SK-N-SH (cell line): ENCODE results near the gene HS2ST1. TPM values are rescaled to one million over a fixed set of nuclear protein-coding genes. Genes with fewer than 3 reads are reported as not detected.

Source experiments
- CTCF ChIA-PET: fragments of 300-600, 350-600 bp; formaldehyde crosslinking; extraction: SDS; loops from one replicate; lab custom pipeline; 2021; lab: Yijun Ruan, JAX
- POLR2A ChIA-PET: fragments of 350-600 bp; sonication (Branson Sonifier 250); formaldehyde crosslinking; extraction: SDS; loops from one replicate; lab custom pipeline; 2020; ENCODE audit warnings: antibody characterized with exemption, inconsistent platforms; lab: Yijun Ruan, JAX
- DNase-seq: peaks from one replicate; pipeline ENCODE4 v3.0.0; 2012
- H2AFZ ChIP-seq: fragments of 200-600 bp; sonication (generic); 2 replicates; pipeline ENCODE4 v1.8.1; 2016; ENCODE audit warnings: antibody characterized with exemption, mild to moderate bottlenecking, low read depth
- H3F3A ChIP-seq: fragments of 200-600 bp; sonication (generic); replicated peaks from 2 replicates; pipeline ENCODE3; 2016; ENCODE audit warnings: antibody characterized with exemption, mild to moderate bottlenecking; ENCODE audit not compliant: insufficient read depth
- H3K27ac ChIP-seq, 2 experiments: fragments of 200-500 bp in 1 of 2; fragments of 200-600 bp in 1 of 2; sonication (Bioruptor generic) in 1 of 2; sonication (generic), shearing (Covaris generic) in 1 of 2; 2 replicates each; pipeline versions ENCODE4 v1.5.1 to v1.6.1; 2014 to 2016; ENCODE audit warnings: low read depth in 2 of 2, inconsistent platforms in 1 of 2, low read length in 1 of 2, mild to moderate bottlenecking in 1 of 2, mixed read lengths in 1 of 2
- H3K27me3 ChIP-seq: fragments of 200-600 bp; sonication (generic), shearing (Covaris generic); 2 replicates; pipeline ENCODE4 v1.6.1; 2016; ENCODE audit warnings: mixed run types; ENCODE audit not compliant: insufficient read depth
- H3K36me3 ChIP-seq, 2 experiments: fragments of 200-500 bp in 1 of 2; fragments of 200-600 bp in 1 of 2; sonication (Bioruptor generic) in 1 of 2; sonication (generic) in 1 of 2; replicated peaks in 1 of 2; 2 replicates each; pipeline versions ENCODE3 to v1.5.1; 2014 to 2016; ENCODE audit warnings: low read length in 1 of 2, mild to moderate bottlenecking in 1 of 2; ENCODE audit not compliant: insufficient read depth in 2 of 2, control insufficient read depth in 1 of 2
- H3K4me1 ChIP-seq, 2 experiments: fragments of 200-500 bp in 1 of 2; fragments of 200-600 bp in 1 of 2; sonication (Bioruptor generic) in 1 of 2; sonication (generic), shearing (Covaris generic) in 1 of 2; 2 replicates each; pipeline versions ENCODE4 v1.5.1 to v1.6.1; 2014 to 2016; ENCODE audit warnings: low read depth in 1 of 2, low read length in 1 of 2, mixed run types in 1 of 2; ENCODE audit not compliant: insufficient read depth in 2 of 2, control insufficient read depth in 1 of 2
- H3K4me2 ChIP-seq: fragments of 200-600 bp; sonication (generic), shearing (Covaris generic); 2 replicates; pipeline ENCODE4 v1.6.1; 2017; ENCODE audit warnings: mixed run types
- H3K4me3 ChIP-seq, 2 experiments: fragments of 200-500 bp in 1 of 2; fragments of 200-600 bp in 1 of 2; sonication (Bioruptor generic) in 1 of 2; sonication (generic), shearing (Covaris generic) in 1 of 2; 2 replicates each; pipeline versions ENCODE4 v1.5.1 to v1.8.1; 2014 to 2016; ENCODE audit warnings: low read depth in 2 of 2, inconsistent platforms in 1 of 2, low read length in 1 of 2, mild to moderate bottlenecking in 1 of 2, mixed read lengths in 1 of 2, moderate library complexity in 1 of 2
- H3K79me2 ChIP-seq: fragments of 200-600 bp; sonication (generic); 2 replicates; pipeline ENCODE4 v1.8.1; 2017; ENCODE audit warnings: mild to moderate bottlenecking; ENCODE audit not compliant: insufficient read depth
- H3K9ac ChIP-seq: fragments of 200-600 bp; sonication (generic); 2 replicates; pipeline ENCODE4 v1.6.1; 2017; ENCODE audit warnings: mixed run types
- H3K9me2 ChIP-seq: fragments of 200-600 bp; sonication (generic); 2 replicates; pipeline ENCODE4 v1.6.1; 2017; ENCODE audit warnings: mixed run types
- H3K9me3 ChIP-seq: fragments of 200-600 bp; sonication (generic); 2 replicates; pipeline ENCODE4 v1.6.1; 2017; ENCODE audit warnings: mixed run types, mild to moderate bottlenecking, moderate library complexity
- H4K20me1 ChIP-seq: fragments of 200-600 bp; sonication (generic); 2 replicates; pipeline ENCODE4 v1.6.1; 2017; ENCODE audit warnings: mild to moderate bottlenecking, mixed run types; ENCODE audit not compliant: insufficient read depth
- ELF1 ChIP-seq: IDR thresholded peaks from 2 replicates; pipeline ENCODE4 v1.4.0; 2012
- FOSL2 ChIP-seq: IDR thresholded peaks from 2 replicates; pipeline ENCODE4 v1.4.0; 2012; ENCODE audit warnings: low read depth, mild to moderate bottlenecking, moderate library complexity, borderline replicate concordance
- FOXM1 ChIP-seq: IDR thresholded peaks from 2 replicates; pipeline ENCODE4 v1.4.0; 2012; ENCODE audit warnings: low read depth, mild to moderate bottlenecking
- GABPA ChIP-seq: IDR thresholded peaks from 2 replicates; pipeline ENCODE4 v1.4.0; 2012; ENCODE audit warnings: low read depth, mild to moderate bottlenecking
- NFIC ChIP-seq: IDR thresholded peaks from 2 replicates; pipeline ENCODE4 v1.4.0; 2012; ENCODE audit warnings: borderline replicate concordance
- NRF1 ChIP-seq: IDR thresholded peaks from 2 replicates; pipeline ENCODE4 v1.6.1; 2012; ENCODE audit warnings: low read depth, mild to moderate bottlenecking, low read length
- RAD21 ChIP-seq: IDR thresholded peaks from 2 replicates; pipeline ENCODE4 v1.6.1; 2012; ENCODE audit warnings: mild to moderate bottlenecking, low read length
- RCOR1 ChIP-seq: fragments of 150-350 bp; IDR thresholded peaks from 2 replicates; pipeline ENCODE4 v1.6.1; 2017; ENCODE audit warnings: antibody characterized with exemption, low read length
- RFX5 ChIP-seq: IDR thresholded peaks from 2 replicates; pipeline ENCODE4 v1.6.1; 2012; ENCODE audit warnings: mild to moderate bottlenecking, improper control_type of control experiment, low read length
- RXRA ChIP-seq: IDR thresholded peaks from 2 replicates; pipeline ENCODE4 v1.4.0; 2012; ENCODE audit warnings: low read depth, mild to moderate bottlenecking, borderline replicate concordance
- TAF1 ChIP-seq: IDR thresholded peaks from 2 replicates; pipeline ENCODE4 v1.6.1; 2012; ENCODE audit warnings: low read depth, mild to moderate bottlenecking, low read length, moderate library complexity, borderline replicate concordance
- TCF12 ChIP-seq: IDR thresholded peaks from 2 replicates; pipeline ENCODE4 v1.4.0; 2012
- USF1 ChIP-seq: IDR thresholded peaks from 2 replicates; pipeline ENCODE4 v1.4.0; 2012; ENCODE audit warnings: low read depth, borderline replicate concordance
- YY1 ChIP-seq: IDR thresholded peaks from 2 replicates; pipeline ENCODE4 v1.4.0; 2012; ENCODE audit warnings: low read depth, mild to moderate bottlenecking
- WGBS: methylation state at CpG from one replicate; pipeline ENCODE4 v1.1.6; 2017; ENCODE audit warnings: low lambda C conversion rate; 5-methylcytosine and 5-hydroxymethylcytosine counted together
- polyA plus RNA-seq, 3 experiments: library from polyadenylated mRNA; depleted of rRNA; stranded (reverse); fragments of >200 nt; gene quantifications; 2 replicates each; pipeline ENCODE4 v1.2.3, GENCODE V29; 2012
- TF ChIP-seq, protein P1 (sequence below): fragments of 200-600 bp; sonication (generic); IDR thresholded peaks from 2 replicates; pipeline ENCODE4 v1.6.1; 2017; ENCODE audit warnings: antibody characterized with exemption, mild to moderate bottlenecking, moderate library complexity

The HS2ST1 gene
- polyA plus RNA-seq, 1 of the 3 experiments (the other 2 are of a cell fraction): 16.6 TPM

- Histone ChIP-seq H3K27me3 (no peaks in the 10 kb centered on the region), H3F3A (no peaks in the 10 kb centered on the region), H3K36me3 (no peaks in the 10 kb centered on the region), H3K79me2 (no peaks in the 10 kb centered on the region), H4K20me1 (no peaks in the 10 kb centered on the region), H3K9ac (no peak overlapping the region)
- DNase-seq: no peak
- no peak for TF ChIP-seq RAD21
- TF ChIP-seq NFIC: no peak
- TF ChIP-seq, all 33 proteins: peak for 0
- Histone ChIP-seq H3K9me3 (no peaks in the 10 kb centered on the region), H3K4me3 (no peak overlapping the region), H3K27ac (no peak overlapping the region), H2AFZ (no peak overlapping the region), H3K9me2 (no peaks in the 10 kb centered on the region), H3K4me2 (no peak overlapping the region), H3K4me1 (peaks cover under 1 to 4% of the 10 kb centered on the region in 2 experiments; a peak in 3 of 4 replicates)
- POLR2A ChIA-PET: no interaction called here
- WGBS: 58% methylated on average over 8 of the region's 8 CpGs
- CTCF ChIA-PET: no interaction called here
These were observed 230.0 kb downstream of the HS2ST1 start for GRCh38 chr1:87144316-87144895.

DNA sequence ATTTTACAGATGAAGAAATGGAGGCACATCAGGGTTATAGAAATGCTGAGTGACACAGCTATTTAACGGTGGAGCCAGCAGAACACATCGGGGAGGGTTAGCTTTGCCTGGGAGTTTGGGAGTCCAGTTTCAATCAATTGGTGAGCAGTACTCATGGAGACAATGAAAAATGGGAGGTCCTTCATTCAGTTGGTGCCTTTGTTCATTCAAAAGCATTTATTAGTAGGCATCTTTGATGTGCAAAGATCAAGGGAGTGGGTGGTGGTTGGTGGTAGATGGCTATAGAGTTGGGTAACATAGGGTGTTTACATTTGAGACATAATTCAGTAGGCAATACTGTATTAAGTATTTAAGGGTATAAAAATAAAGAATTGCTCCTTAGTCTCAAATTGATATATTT, 230.5 kb downstream of the HS2ST1 start:
- H2AFZ ChIP-seq: no peak overlapping the region
- CTCF ChIA-PET: no interaction called here
- no peaks in the 10 kb centered on the region for H4K20me1 ChIP-seq
- POLR2A ChIA-PET: no interaction called here
- no peak overlapping the region for H3K4me2 ChIP-seq
- no peak overlapping the region for H3K9ac ChIP-seq
- peaks cover 6 to 8% of the 10 kb centered on the region in 2 experiments; a peak in 3 of 4 replicates for H3K4me1 ChIP-seq
- no peaks in the 10 kb centered on the region for H3K9me3 ChIP-seq
- TF ChIP-seq USF1 (no peak), RFX5 (no peak), RCOR1 (no peak), RAD21 (no peak), FOSL2 (no peak), FOXM1 (no peak), YY1 (no peak), ELF1 (no peak), TAF1 (no peak), TCF12 (no peak), RXRA (no peak), GABPA (no peak), NRF1 (no peak)
- TF ChIP-seq, protein P1, sequence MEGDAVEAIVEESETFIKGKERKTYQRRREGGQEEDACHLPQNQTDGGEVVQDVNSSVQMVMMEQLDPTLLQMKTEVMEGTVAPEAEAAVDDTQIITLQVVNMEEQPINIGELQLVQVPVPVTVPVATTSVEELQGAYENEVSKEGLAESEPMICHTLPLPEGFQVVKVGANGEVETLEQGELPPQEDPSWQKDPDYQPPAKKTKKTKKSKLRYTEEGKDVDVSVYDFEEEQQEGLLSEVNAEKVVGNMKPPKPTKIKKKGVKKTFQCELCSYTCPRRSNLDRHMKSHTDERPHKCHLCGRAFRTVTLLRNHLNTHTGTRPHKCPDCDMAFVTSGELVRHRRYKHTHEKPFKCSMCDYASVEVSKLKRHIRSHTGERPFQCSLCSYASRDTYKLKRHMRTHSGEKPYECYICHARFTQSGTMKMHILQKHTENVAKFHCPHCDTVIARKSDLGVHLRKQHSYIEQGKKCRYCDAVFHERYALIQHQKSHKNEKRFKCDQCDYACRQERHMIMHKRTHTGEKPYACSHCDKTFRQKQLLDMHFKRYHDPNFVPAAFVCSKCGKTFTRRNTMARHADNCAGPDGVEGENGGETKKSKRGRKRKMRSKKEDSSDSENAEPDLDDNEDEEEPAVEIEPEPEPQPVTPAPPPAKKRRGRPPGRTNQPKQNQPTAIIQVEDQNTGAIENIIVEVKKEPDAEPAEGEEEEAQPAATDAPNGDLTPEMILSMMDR: no peak
- DNase-seq: no peak
- H3K9me2 ChIP-seq: no peaks in the 10 kb centered on the region
- WGBS: 35% methylated on average over 2 of the region's 2 CpGs
- no peaks in the 10 kb centered on the region for H3F3A ChIP-seq
- H3K36me3 ChIP-seq: no peaks in the 10 kb centered on the region
- H3K79me2 ChIP-seq: no peaks in the 10 kb centered on the region
- no peak overlapping the region for H3K27ac ChIP-seq
- no peaks in the 10 kb centered on the region for H3K27me3 ChIP-seq
- no peak overlapping the region for H3K4me3 ChIP-seq
